OCI-LY7 (cell line): ENCODE measurements around the gene S100A7A. TPM values are rescaled to one million over a fixed set of nuclear protein-coding genes. Genes with fewer than 3 reads are reported as not detected.
"Not testable (repeated sequence)": the region's sequence is repeated elsewhere in the genome, so short reads cannot be mapped to it uniquely, and the experiment has no call there.

Source experiments
- BruUV-seq: library from RNA; stranded (reverse); fragments of 400-500 nt; replicated peaks from 2 replicates; lab custom pipeline; 2021; lab: Mats Ljungman, UMichigan
- CTCF ChIA-PET: fragments of 300-600 bp; sonication (Branson Sonifier 250); formaldehyde crosslinking; loops from one replicate; lab custom pipeline; 2022; ENCODE audit warnings: antibody characterized with exemption; ENCODE audit not compliant: unreplicated experiment; lab: Charles Lee
- POLR2A ChIA-PET: fragments of 300-600 bp; sonication (Branson Sonifier 250); formaldehyde crosslinking; loops from one replicate; lab custom pipeline; 2022; ENCODE audit warnings: antibody characterized with exemption; lab: Charles Lee
- DNase-seq: peaks from one replicate; pipeline ENCODE4 v3.0.0-alpha.2; 2015; ENCODE audit warnings: low spot score
- H2AFZ ChIP-seq: fragments of 200-600 bp; sonication (generic), shearing (Covaris generic); 2 replicates; pipeline ENCODE4 v1.6.1; 2014; ENCODE audit warnings: mild to moderate bottlenecking, antibody characterized with exemption, low read length, moderate library complexity
- H3K27ac ChIP-seq: fragments of 200-600 bp; sonication (generic); 2 replicates; pipeline ENCODE4 v1.5.1; 2014; ENCODE audit warnings: mixed run types, low read depth, mild to moderate bottlenecking, moderate library complexity, low read length, inconsistent platforms; ENCODE audit not compliant: poor library complexity, severe bottlenecking
- H3K36me3 ChIP-seq: fragments of 200-600 bp; sonication (generic); 2 replicates; pipeline ENCODE4 v1.6.1; 2014; ENCODE audit warnings: mild to moderate bottlenecking, antibody characterized with exemption, low read length, moderate library complexity, mixed read lengths; ENCODE audit not compliant: insufficient read depth
- H3K4me1 ChIP-seq: fragments of 200-600 bp; sonication (generic); 2 replicates; pipeline ENCODE4 v1.5.1; 2014; ENCODE audit warnings: mild to moderate bottlenecking, low read length; ENCODE audit not compliant: insufficient read depth, poor library complexity, severe bottlenecking
- H3K4me2 ChIP-seq: fragments of 200-600 bp; sonication (generic); 2 replicates; pipeline ENCODE4 v1.6.1; 2014; ENCODE audit warnings: mild to moderate bottlenecking, low read length
- H3K4me3 ChIP-seq: fragments of 200-600 bp; sonication (generic); 2 replicates; pipeline ENCODE4 v1.5.1; 2014; ENCODE audit warnings: mild to moderate bottlenecking, low read depth, low read length; ENCODE audit not compliant: poor library complexity, severe bottlenecking
- H3K79me2 ChIP-seq: fragments of 200-600 bp; sonication (generic); 2 replicates; pipeline ENCODE4 v1.6.1; 2016; ENCODE audit warnings: low read depth, mild to moderate bottlenecking, low read length, moderate library complexity, mixed read lengths; ENCODE audit not compliant: insufficient read depth
- H3K9me2 ChIP-seq: fragments of 200-600 bp; sonication (generic); 2 replicates; pipeline ENCODE4 v1.6.1; 2016; ENCODE audit warnings: mild to moderate bottlenecking, low read length, mixed read lengths; ENCODE audit not compliant: insufficient read depth
- H3K9me3 ChIP-seq: fragments of 200-600 bp; sonication (generic); 2 replicates; pipeline ENCODE4 v1.6.1; 2014; ENCODE audit warnings: mild to moderate bottlenecking, mixed run types, low read length, mixed read lengths
- H4K20me1 ChIP-seq: fragments of 200-600 bp; sonication (generic); 2 replicates; pipeline ENCODE4 v1.6.1; 2014; ENCODE audit warnings: mild to moderate bottlenecking, antibody characterized with exemption, low read length, moderate library complexity, mixed read lengths; ENCODE audit not compliant: insufficient read depth
- CTCF ChIP-seq: fragments of 200-600 bp; sonication (generic); conservative IDR thresholded peaks from 2 replicates; pipeline ENCODE4 v1.5.1; 2014; ENCODE audit warnings: mild to moderate bottlenecking, antibody characterized with exemption, low read length, moderate library complexity, mixed read lengths
- EZH2phosphoT487 ChIP-seq: fragments of 200-600 bp; sonication (generic); IDR thresholded peaks from 2 replicates; pipeline ENCODE4 v1.6.1; 2018; ENCODE audit warnings: low read depth, borderline replicate concordance, mild to moderate bottlenecking, mixed run types, antibody characterized with exemption, low read length, moderate library complexity, mixed read lengths
- intact Hi-C: fragments of 100-400 bp; cut with micrococcal nuclease; formaldehyde crosslinking; loops from one replicate; pipeline ENCODE4 v1.10.0; 2022; ENCODE audit not compliant: unreplicated experiment
- total RNA-seq, 2 experiments: library from RNA; depleted of rRNA in 1 of 2; stranded (reverse); fragments of >200 nt in 1 of 2; shearing (Covaris generic) in 1 of 2; gene quantifications; 2 replicates each; pipeline ENCODE4 v1.2.3, GENCODE V29; 2014 to 2022

Gene S100A7A
- total RNA-seq, 2 experiments from 2014 or later = not detected

DNA sequence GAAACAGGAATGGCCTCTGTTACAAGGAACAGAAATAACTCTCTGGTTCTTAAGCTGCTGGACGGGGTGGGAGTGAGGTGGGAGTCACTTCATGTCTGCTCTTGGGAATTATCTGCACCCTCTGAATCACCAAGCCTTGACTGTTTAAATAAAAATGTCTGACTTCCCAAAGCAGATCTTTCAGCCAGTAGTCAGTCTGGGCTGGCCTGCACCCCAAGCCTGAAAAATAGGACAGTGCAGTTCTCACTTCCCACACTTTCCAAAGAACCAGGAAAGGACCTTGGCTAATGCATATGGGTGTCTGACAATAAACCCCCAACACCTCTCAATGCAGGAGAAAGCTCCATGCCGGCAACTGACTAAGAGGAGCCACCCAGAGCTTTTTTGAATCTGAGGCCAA, 43.3 kb downstream of the S100A7A start:
- Histone ChIP-seq H3K79me2 (no peaks in the 10 kb centered on the region), H3K36me3 (no peaks in the 10 kb centered on the region), H3K9me3 (no peaks in the 10 kb centered on the region), H3K9me2 (no peaks in the 10 kb centered on the region), H3K27ac (no peak overlapping the region), H3K4me2 (no peak overlapping the region), H3K4me3 (no peak overlapping the region), H3K4me1 (no peaks in the 10 kb centered on the region), H2AFZ (no peak overlapping the region), H4K20me1 (no peaks in the 10 kb centered on the region)
- CTCF ChIA-PET = no interaction called here
- no TSS peak for BruUV-seq
- TF ChIP-seq CTCF (no peak), EZH2phosphoT487 (no peak)
- DNase-seq = no peak
- POLR2A ChIA-PET = no interaction called here
- intact Hi-C loops = no loop called here

DNA sequence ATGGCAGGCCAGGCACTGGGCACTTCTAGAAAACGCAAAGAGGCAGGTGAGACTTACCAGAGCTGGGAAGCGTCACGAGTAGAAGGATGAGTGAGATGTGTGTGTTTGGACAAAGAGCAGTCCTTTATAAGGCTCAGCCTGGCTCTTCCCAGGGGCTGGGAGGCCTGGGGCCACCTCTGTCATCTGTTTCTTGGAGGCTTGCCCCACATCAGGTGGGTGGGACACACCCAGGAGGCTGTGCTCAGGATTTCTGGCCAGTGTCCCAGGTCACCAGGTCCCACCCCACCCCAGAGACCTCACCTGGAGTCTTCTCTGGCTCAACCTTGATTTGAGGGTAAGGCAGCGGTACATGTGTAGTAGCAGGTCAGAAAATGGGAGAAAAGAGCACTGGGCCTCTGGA, 44.2 kb downstream of the S100A7A start, which contains the start of gene S100A7:
Gene S100A7, minus strand, starts transcription at position 101 of the 400 bp plus-strand sequence. CDS start 1,638 bp downstream, outside the sequence.
- POLR2A ChIA-PET = no interaction called here
- Histone ChIP-seq H2AFZ (no peak within 1 kb of the TSS), H3K27ac (no peak within 1 kb of the TSS), H3K36me3 (no peaks in the 10 kb centered on the region), H3K4me1 (no peaks in the 10 kb centered on the region), H3K9me2 (no peaks in the 10 kb centered on the region), H3K9me3 (no peaks in the 10 kb centered on the region), H3K4me3 (no peak within 1 kb of the TSS), H3K4me2 (no peak within 1 kb of the TSS), H3K79me2 (no peaks in the 10 kb centered on the region), H4K20me1 (no peaks in the 10 kb centered on the region)
- CTCF ChIA-PET = no interaction called here
- DNase-seq = no peak
- TF ChIP-seq CTCF (no peak), EZH2phosphoT487 (no peak)
- no TSS peak for BruUV-seq
- intact Hi-C loops = no loop called here

- intact Hi-C loops, H2AFZ ChIP-seq, H3K4me3 ChIP-seq, H3K27ac ChIP-seq, H3K4me2 ChIP-seq, POLR2A ChIA-PET, H3K9me3 ChIP-seq, H4K20me1 ChIP-seq, H3K36me3 ChIP-seq, DNase-seq, H3K4me1 ChIP-seq, H3K79me2 ChIP-seq, H3K9me2 ChIP-seq, BruUV-seq, CTCF ChIA-PET: not testable (repeated sequence)
Observed at GRCh38 chr1:153462741-153463140, 46.4 kb downstream of the S100A7A start.
